Subcutaneous adipose tissue (tissue), 4 donors: ENCODE results near the gene PSMD8. TPM values are rescaled to one million over a fixed set of nuclear protein-coding genes. Genes with fewer than 3 reads are reported as not detected.

ENCODE experiments used
- total RNA-seq, 4 donors: library from RNA; depleted of rRNA; stranded (reverse); fragments of >200 nt; gene quantifications; one replicate each; pipeline ENCODE4 v1.1.0, GENCODE V29; 2016
- TF ChIP-seq, protein P1 (sequence below): fragments of 450-650 bp; IDR thresholded peaks from one replicate; pipeline ENCODE4 v1.5.1; 2016; ENCODE audit warnings: low read depth, mild to moderate bottlenecking, control low read depth, antibody characterized with exemption, moderate library complexity

The PSMD8 gene
- total RNA-seq, 4 donors from 2014 or later = 242 to 452 (median 398) TPM

- TF ChIP-seq, protein P1, sequence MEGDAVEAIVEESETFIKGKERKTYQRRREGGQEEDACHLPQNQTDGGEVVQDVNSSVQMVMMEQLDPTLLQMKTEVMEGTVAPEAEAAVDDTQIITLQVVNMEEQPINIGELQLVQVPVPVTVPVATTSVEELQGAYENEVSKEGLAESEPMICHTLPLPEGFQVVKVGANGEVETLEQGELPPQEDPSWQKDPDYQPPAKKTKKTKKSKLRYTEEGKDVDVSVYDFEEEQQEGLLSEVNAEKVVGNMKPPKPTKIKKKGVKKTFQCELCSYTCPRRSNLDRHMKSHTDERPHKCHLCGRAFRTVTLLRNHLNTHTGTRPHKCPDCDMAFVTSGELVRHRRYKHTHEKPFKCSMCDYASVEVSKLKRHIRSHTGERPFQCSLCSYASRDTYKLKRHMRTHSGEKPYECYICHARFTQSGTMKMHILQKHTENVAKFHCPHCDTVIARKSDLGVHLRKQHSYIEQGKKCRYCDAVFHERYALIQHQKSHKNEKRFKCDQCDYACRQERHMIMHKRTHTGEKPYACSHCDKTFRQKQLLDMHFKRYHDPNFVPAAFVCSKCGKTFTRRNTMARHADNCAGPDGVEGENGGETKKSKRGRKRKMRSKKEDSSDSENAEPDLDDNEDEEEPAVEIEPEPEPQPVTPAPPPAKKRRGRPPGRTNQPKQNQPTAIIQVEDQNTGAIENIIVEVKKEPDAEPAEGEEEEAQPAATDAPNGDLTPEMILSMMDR = no peak
Measured at GRCh38 chr19:38385804-38386257, 11.5 kb downstream of the PSMD8 start.

- TF ChIP-seq, protein P1 = no peak
Measured at GRCh38 chr19:38386300-38386970, 12.1 kb downstream of the PSMD8 start.

DNA sequence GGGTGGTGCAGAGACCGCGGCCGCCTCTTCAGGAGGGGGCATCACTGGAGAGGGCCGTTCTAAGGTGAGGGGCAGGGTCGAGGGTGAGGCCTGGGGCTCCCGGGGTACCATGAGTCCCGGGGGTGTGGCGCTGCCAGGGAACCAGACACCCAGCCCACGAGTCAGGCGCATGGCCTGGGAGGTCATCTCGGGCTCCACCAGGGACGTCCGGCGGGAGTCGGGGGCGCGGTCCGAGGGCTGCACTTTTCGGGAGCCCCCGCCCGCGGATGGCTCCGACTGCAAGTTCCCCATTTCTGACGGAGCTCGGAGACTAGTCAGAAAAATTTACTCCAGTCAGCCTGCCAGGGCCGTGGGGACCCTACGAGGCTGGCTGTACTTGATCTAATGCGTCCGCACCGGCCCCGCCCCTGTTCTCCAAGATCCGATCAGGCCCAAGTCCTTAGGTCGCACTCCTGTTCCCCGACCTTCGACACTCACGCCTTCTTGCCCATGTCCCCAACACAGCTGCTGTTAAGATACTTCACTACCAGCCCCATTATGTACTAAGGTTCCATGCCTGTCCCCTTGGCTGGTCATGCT lies 12.7 kb downstream of the PSMD8 start:
- TF ChIP-seq, protein P1 = no peak

- TF ChIP-seq, protein P1 = no peak
Measured at GRCh38 chr19:38387550-38388348, 13.4 kb downstream of the PSMD8 start, which contains the start of gene GGN. Gene GGN (minus strand): TSS chr19:38388034. CDS start chr19:38387261, 773 bp downstream.

GRCh38 chr19:38388349-38389100 lies 14.2 kb downstream of the PSMD8 start, which contains the start of gene SPRED3:
Gene SPRED3 (plus strand): TSS chr19:38388697. CDS start chr19:38390303, 1,606 bp downstream.
- TF ChIP-seq, protein P1 = no peak

GRCh38 chr19:38389101-38389925 lies 14.9 kb downstream of the PSMD8 start:
- TF ChIP-seq, protein P1 = no peak
